ENCODE measurements around the gene EXOC3.

DNA sequence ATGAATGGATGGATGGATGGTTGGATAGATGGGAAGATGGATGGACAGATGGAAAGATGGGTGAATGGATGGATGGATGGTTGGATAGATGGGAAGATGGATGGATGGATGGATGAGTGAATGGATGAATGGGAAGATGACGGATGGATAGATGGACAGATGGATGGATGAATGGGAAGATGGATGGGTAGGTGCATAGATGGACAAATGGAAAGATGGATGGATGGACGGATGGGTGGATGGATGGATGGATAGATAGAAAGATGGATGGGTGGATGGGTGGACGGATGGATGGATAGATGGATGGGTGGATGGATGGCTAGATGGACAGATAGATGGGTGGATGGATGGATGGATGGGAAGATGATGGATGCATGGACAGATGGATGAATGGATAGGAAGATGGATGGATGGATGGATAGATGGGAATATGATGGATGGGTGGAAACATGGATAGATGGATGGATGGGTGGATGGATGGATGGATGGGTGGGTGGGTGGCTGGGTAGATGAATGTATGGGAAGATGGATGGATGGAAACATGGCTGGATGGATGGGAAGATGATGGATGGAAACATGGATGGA lies 16.5 kb upstream of the EXOC3 start:
- TF ChIP-seq, protein P1, sequence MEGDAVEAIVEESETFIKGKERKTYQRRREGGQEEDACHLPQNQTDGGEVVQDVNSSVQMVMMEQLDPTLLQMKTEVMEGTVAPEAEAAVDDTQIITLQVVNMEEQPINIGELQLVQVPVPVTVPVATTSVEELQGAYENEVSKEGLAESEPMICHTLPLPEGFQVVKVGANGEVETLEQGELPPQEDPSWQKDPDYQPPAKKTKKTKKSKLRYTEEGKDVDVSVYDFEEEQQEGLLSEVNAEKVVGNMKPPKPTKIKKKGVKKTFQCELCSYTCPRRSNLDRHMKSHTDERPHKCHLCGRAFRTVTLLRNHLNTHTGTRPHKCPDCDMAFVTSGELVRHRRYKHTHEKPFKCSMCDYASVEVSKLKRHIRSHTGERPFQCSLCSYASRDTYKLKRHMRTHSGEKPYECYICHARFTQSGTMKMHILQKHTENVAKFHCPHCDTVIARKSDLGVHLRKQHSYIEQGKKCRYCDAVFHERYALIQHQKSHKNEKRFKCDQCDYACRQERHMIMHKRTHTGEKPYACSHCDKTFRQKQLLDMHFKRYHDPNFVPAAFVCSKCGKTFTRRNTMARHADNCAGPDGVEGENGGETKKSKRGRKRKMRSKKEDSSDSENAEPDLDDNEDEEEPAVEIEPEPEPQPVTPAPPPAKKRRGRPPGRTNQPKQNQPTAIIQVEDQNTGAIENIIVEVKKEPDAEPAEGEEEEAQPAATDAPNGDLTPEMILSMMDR (IDR thresholded peaks at IDR 0.05) = no peak
- no peak for TF ChIP-seq POLR2A (IDR thresholded peaks at IDR 0.05)
